Measurements from ENCODE around the gene FMR1.

DNA sequence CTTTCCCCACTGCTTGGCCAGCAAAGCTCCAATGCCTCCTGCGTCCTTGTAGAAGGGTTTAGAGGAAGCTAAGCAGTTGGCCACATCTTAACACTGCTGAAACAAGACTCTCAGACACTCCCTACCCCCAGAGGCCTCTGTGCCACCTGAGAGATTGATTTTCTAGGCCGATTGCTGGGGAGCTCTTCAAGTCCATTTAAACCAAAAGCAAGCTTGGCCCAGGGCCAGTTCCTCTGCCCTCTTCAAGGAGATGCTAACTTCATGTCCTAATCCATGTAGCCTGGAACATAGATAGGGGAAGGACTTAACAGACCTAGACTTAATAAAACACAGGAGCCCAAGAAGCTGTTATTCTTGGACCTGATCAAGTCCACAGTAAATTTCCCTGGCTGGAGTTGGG is 42.3 kb downstream of the FMR1 start:
- TF ChIP-seq, protein P1, sequence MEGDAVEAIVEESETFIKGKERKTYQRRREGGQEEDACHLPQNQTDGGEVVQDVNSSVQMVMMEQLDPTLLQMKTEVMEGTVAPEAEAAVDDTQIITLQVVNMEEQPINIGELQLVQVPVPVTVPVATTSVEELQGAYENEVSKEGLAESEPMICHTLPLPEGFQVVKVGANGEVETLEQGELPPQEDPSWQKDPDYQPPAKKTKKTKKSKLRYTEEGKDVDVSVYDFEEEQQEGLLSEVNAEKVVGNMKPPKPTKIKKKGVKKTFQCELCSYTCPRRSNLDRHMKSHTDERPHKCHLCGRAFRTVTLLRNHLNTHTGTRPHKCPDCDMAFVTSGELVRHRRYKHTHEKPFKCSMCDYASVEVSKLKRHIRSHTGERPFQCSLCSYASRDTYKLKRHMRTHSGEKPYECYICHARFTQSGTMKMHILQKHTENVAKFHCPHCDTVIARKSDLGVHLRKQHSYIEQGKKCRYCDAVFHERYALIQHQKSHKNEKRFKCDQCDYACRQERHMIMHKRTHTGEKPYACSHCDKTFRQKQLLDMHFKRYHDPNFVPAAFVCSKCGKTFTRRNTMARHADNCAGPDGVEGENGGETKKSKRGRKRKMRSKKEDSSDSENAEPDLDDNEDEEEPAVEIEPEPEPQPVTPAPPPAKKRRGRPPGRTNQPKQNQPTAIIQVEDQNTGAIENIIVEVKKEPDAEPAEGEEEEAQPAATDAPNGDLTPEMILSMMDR (IDR thresholded peaks at IDR 0.05; ENCODE audit: poor library complexity) = no peak
- no peak for TF ChIP-seq EZH2phosphoT487 (IDR thresholded peaks at IDR 0.05; ENCODE audit: low read depth, severe bottlenecking, unreplicated experiment)
- no peak for TF ChIP-seq EZH2 (IDR thresholded peaks at IDR 0.05; ENCODE audit: borderline replicate concordance)
